DND-41 (cell line): Measurements from ENCODE around the gene VANGL1.

ENCODE experiments used
- EZH2 ChIP-seq: IDR thresholded peaks from 3 replicates; pipeline ENCODE4 v1.6.1; 2012; ENCODE audit warnings: borderline replicate concordance, low read depth, mild to moderate bottlenecking, moderate library complexity, low read length, inconsistent platforms; ENCODE audit not compliant: severe bottlenecking
- TF ChIP-seq, protein P1 (sequence below): IDR thresholded peaks from 2 replicates; pipeline ENCODE4 v1.5.1; 2012; ENCODE audit warnings: borderline replicate concordance, low read length, moderate library complexity, mild to moderate bottlenecking; ENCODE audit not compliant: poor library complexity, severe bottlenecking; ENCODE audit errors: extremely low read depth

DNA sequence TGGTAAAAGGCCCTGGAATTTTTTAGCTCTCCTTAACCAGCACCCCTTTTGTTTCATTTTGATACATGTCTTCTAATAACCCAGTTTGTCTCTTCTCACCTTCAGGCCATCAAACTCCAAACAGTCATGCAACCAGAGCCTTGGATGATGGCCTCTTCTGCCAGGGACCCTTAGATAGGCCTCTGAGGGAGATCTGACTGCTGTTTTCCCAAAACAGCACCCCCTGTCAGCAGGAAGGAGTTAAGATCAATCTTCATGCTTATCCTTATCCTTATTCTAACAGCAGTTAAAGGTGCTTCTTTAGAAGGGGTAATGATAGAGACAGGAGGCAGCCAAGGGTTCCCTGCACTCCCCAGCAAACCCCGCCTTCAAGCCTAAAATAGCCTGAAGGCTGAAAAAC is 49.5 kb upstream of the VANGL1 start:
- TF ChIP-seq EZH2 = no peak
- TF ChIP-seq, protein P1, sequence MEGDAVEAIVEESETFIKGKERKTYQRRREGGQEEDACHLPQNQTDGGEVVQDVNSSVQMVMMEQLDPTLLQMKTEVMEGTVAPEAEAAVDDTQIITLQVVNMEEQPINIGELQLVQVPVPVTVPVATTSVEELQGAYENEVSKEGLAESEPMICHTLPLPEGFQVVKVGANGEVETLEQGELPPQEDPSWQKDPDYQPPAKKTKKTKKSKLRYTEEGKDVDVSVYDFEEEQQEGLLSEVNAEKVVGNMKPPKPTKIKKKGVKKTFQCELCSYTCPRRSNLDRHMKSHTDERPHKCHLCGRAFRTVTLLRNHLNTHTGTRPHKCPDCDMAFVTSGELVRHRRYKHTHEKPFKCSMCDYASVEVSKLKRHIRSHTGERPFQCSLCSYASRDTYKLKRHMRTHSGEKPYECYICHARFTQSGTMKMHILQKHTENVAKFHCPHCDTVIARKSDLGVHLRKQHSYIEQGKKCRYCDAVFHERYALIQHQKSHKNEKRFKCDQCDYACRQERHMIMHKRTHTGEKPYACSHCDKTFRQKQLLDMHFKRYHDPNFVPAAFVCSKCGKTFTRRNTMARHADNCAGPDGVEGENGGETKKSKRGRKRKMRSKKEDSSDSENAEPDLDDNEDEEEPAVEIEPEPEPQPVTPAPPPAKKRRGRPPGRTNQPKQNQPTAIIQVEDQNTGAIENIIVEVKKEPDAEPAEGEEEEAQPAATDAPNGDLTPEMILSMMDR = no peak
